Measurements from ENCODE around the gene TSPO.
A peak's percentile ranks its signal among the peaks of the same experiment; 100 is the strongest.
"Not testable (repeated sequence)": the region's sequence is repeated elsewhere in the genome, so short reads cannot be mapped to it uniquely, and the experiment has no call there.

The TSPO gene

GRCh38 chr22:43131773-43132501 lies 19.4 kb upstream of the TSPO start:
- DNase-seq (ENCODE audit: low spot score): no peak

- DNase-seq (ENCODE audit: low spot score): no peak
Observed at GRCh38 chr22:43133401-43133800, 18.0 kb upstream of the TSPO start.

- DNase-seq (ENCODE audit: low spot score): no peak
Observed at GRCh38 chr22:43134553-43134952, 16.8 kb upstream of the TSPO start.

GRCh38 chr22:43135565-43135964 lies 15.8 kb upstream of the TSPO start:
- no peak for DNase-seq (ENCODE audit: low spot score)

- no peak for DNase-seq (ENCODE audit: low spot score)
Observed at GRCh38 chr22:43136255-43136654, 15.1 kb upstream of the TSPO start.

GRCh38 chr22:43136801-43137200 lies 14.6 kb upstream of the TSPO start:
- no peak for DNase-seq (ENCODE audit: low spot score)

- peak; percentile 91 for DNase-seq (ENCODE audit: low spot score)
Observed at GRCh38 chr22:43142880-43143562, 8.3 kb upstream of the TSPO start, which contains the start of gene MCAT. Gene MCAT (minus strand): TSS chr22:43143398. CDS start chr22:43143348, 50 bp downstream.

- DNase-seq (ENCODE audit: low spot score): no peak
Observed at GRCh38 chr22:43144949-43145348, 6.4 kb upstream of the TSPO start.

- DNase-seq (ENCODE audit: low spot score): not testable (repeated sequence)
Observed at GRCh38 chr22:43145371-43145770, 6.0 kb upstream of the TSPO start.

GRCh38 chr22:43146332-43146731 lies 5.0 kb upstream of the TSPO start:
- DNase-seq (ENCODE audit: low spot score): not testable (repeated sequence)

- DNase-seq (ENCODE audit: low spot score): no peak
Observed at GRCh38 chr22:43147821-43148220, 3.5 kb upstream of the TSPO start.

GRCh38 chr22:43148581-43148980 lies 2.8 kb upstream of the TSPO start:
- DNase-seq (ENCODE audit: low spot score): no peak

GRCh38 chr22:43150731-43151206 lies 590 bp upstream of the TSPO start:
- DNase-seq (ENCODE audit: low spot score): no peak

- no peak for DNase-seq (ENCODE audit: low spot score)
Observed at GRCh38 chr22:43152003-43152356, 621 bp downstream of the TSPO start.

GRCh38 chr22:43152357-43153071 lies 1.2 kb downstream of the TSPO start:
- DNase-seq (ENCODE audit: low spot score): peak; percentile 83

- no peak for DNase-seq (ENCODE audit: low spot score)
Observed at GRCh38 chr22:43153899-43154298, 2.5 kb downstream of the TSPO start.

- no peak for DNase-seq (ENCODE audit: low spot score)
Observed at GRCh38 chr22:43154887-43155536, 3.7 kb downstream of the TSPO start.

GRCh38 chr22:43155789-43156188 lies 4.4 kb downstream of the TSPO start:
- DNase-seq (ENCODE audit: low spot score): no peak

GRCh38 chr22:43156413-43156812 lies 5.1 kb downstream of the TSPO start:
- DNase-seq (ENCODE audit: low spot score): no peak

GRCh38 chr22:43157874-43158546 lies 6.7 kb downstream of the TSPO start:
- no peak for DNase-seq (ENCODE audit: low spot score)

GRCh38 chr22:43158778-43159483 lies 7.6 kb downstream of the TSPO start:
- DNase-seq (ENCODE audit: low spot score): no peak

All from left forelimb (tissue), 1 donor.